GM12878 (cell line): Measurements from ENCODE around the gene ANKRD44. TPM values are rescaled to one million over a fixed set of nuclear protein-coding genes. Genes with fewer than 3 reads are reported as not detected.

Source experiments
- ATAC-seq: fragments of 200-7000 bp; cut with Tn5 transposase; 3 replicates; pipeline ENCODE4 v1.9.1; 2020; ENCODE audit warnings: mild to moderate bottlenecking, moderate library complexity
- BruUV-seq: library from RNA; stranded (reverse); fragments of 400-500 nt; replicated peaks from 2 replicates; lab custom pipeline; 2021; lab: Mats Ljungman, UMichigan
- CTCF ChIA-PET: fragments of 300-600 bp; sonication (Branson Sonifier 250); formaldehyde crosslinking; extraction: SDS; loops from one replicate; lab custom pipeline; 2021; ENCODE audit warnings: inconsistent platforms; lab: Yijun Ruan, JAX
- POLR2A ChIA-PET: fragments of 350-600 bp; formaldehyde crosslinking; extraction: SDS; loops from one replicate; lab custom pipeline; 2021; ENCODE audit warnings: inconsistent platforms; lab: Charles Lee
- RAD21 ChIA-PET: fragments of 300-600 bp; sonication (Branson Sonifier 250); formaldehyde crosslinking; loops from one replicate; lab custom pipeline; 2023; ENCODE audit warnings: antibody characterized with exemption; ENCODE audit not compliant: unreplicated experiment; lab: Charles Lee
- SMC1A ChIA-PET: fragments of 300-600 bp; sonication (Branson Sonifier 250); formaldehyde crosslinking; loops from one replicate; lab custom pipeline; 2023; ENCODE audit not compliant: unreplicated experiment, uncharacterized antibody; lab: Charles Lee
- DNase-seq: peaks from one replicate; pipeline ENCODE4 v3.0.0-alpha.2; 2011; ENCODE audit warnings: low read depth, low spot score
- FAIRE-seq: peaks from 3 replicates; lab custom pipeline; 2011; peaks lifted over from hg19 to GRCh38; lab: Jason Lieb, UNC
- H2AFZ ChIP-seq: 2 replicates; pipeline ENCODE4 v1.6.0; 2011; ENCODE audit warnings: low read depth, low read length, control low read depth; ENCODE audit not compliant: control insufficient read depth
- H3K27ac ChIP-seq: 2 replicates; pipeline ENCODE4 v1.5.1; 2011; ENCODE audit warnings: control low read depth; ENCODE audit not compliant: control insufficient read depth, insufficient read depth
- H3K27me3 ChIP-seq, 2 experiments: replicated peaks in 1 of 2; 2 replicates each; pipeline versions ENCODE4 v1.6.0 to v1.6.1; 2011; ENCODE audit warnings: low read length in 1 of 2; ENCODE audit not compliant: control insufficient read depth in 2 of 2, insufficient read depth in 2 of 2
- H3K36me3 ChIP-seq, 2 experiments: 2 replicates each; pipeline ENCODE4 v1.5.1; 2011; ENCODE audit warnings: low read length in 1 of 2; ENCODE audit not compliant: control insufficient read depth in 2 of 2, insufficient read depth in 2 of 2
- H3K4me1 ChIP-seq: 2 replicates; pipeline ENCODE4 v1.6.1; 2011; ENCODE audit warnings: mild to moderate bottlenecking, low read length, moderate library complexity, mixed read lengths; ENCODE audit not compliant: control insufficient read depth, insufficient read depth
- H3K4me2 ChIP-seq: 2 replicates; pipeline ENCODE4 v1.6.0; 2011; ENCODE audit warnings: control low read depth; ENCODE audit not compliant: control insufficient read depth, insufficient read depth
- H3K4me3 ChIP-seq: fragments of 200-600 bp; sonication (generic); 2 replicates; pipeline ENCODE4 v1.5.1; 2016
- H3K79me2 ChIP-seq: 2 replicates; pipeline ENCODE4 v1.6.0; 2011; ENCODE audit warnings: low read length; ENCODE audit not compliant: control insufficient read depth, insufficient read depth
- H3K9ac ChIP-seq: 2 replicates; pipeline ENCODE4 v1.8.0; 2011; ENCODE audit warnings: low read length, control low read depth, mixed read lengths; ENCODE audit not compliant: control insufficient read depth, insufficient read depth
- H3K9me3 ChIP-seq: replicated peaks from 3 replicates; pipeline ENCODE4 v1.5.1; 2011; ENCODE audit warnings: mild to moderate bottlenecking, low read length; ENCODE audit not compliant: control insufficient read depth, insufficient read depth
- H4K20me1 ChIP-seq: 2 replicates; pipeline ENCODE4 v1.6.0; 2011; ENCODE audit not compliant: control insufficient read depth, insufficient read depth
- ASH2L ChIP-seq: fragments of 300-600, 200-600 bp; sonication (generic); IDR thresholded peaks from 2 replicates; pipeline ENCODE4 v1.6.1; 2017; ENCODE audit warnings: low read depth, mild to moderate bottlenecking, borderline replicate concordance
- ATF2 ChIP-seq: IDR thresholded peaks from 2 replicates; pipeline ENCODE4 v1.6.1; 2012; ENCODE audit warnings: low read length, inconsistent platforms
- BCL11A ChIP-seq: IDR thresholded peaks from 2 replicates; pipeline ENCODE4 v1.6.1; 2011; ENCODE audit warnings: low read depth, low read length
- CREB1 ChIP-seq: IDR thresholded peaks from 2 replicates; pipeline ENCODE4 v1.6.1; 2012; ENCODE audit warnings: low read depth, mild to moderate bottlenecking, inconsistent platforms
- NFIC ChIP-seq: IDR thresholded peaks from 2 replicates; pipeline ENCODE4 v1.6.1; 2012; ENCODE audit warnings: low read depth, mild to moderate bottlenecking, inconsistent platforms, low read length, moderate library complexity
- PAX5 ChIP-seq: IDR thresholded peaks from 2 replicates; pipeline ENCODE4 v1.6.1; 2011; ENCODE audit warnings: low read depth, low read length, borderline replicate concordance
- PKNOX1 ChIP-seq: fragments of 450-650 bp; IDR thresholded peaks from 2 replicates; pipeline ENCODE4 v1.6.1; 2016; ENCODE audit warnings: mild to moderate bottlenecking
- RELB ChIP-seq: fragments of 450-650 bp; IDR thresholded peaks from 2 replicates; pipeline ENCODE4 v1.6.1; 2017; ENCODE audit warnings: low read depth, mild to moderate bottlenecking, moderate library complexity
- RUNX3 ChIP-seq: IDR thresholded peaks from 2 replicates; pipeline ENCODE4 v1.6.1; 2012; ENCODE audit warnings: low read length, inconsistent platforms
- SKIL ChIP-seq: fragments of 450-650 bp; IDR thresholded peaks from 2 replicates; pipeline ENCODE4 v1.6.1; 2017; ENCODE audit warnings: mild to moderate bottlenecking, low read depth, inconsistent platforms; ENCODE audit not compliant: poor library complexity, severe bottlenecking
- STAT1 ChIP-seq: fragments of 450-650 bp; conservative IDR thresholded peaks from 2 replicates; pipeline ENCODE4 v1.6.1; 2014; ENCODE audit warnings: antibody characterized with exemption, mild to moderate bottlenecking
- USF2 ChIP-seq: IDR thresholded peaks from 2 replicates; pipeline ENCODE4 v1.6.1; 2011; ENCODE audit warnings: low read depth, low read length, improper control_type of control experiment, borderline replicate concordance
- YY1 ChIP-seq: IDR thresholded peaks from 2 replicates; pipeline ENCODE4 v1.6.1; 2011; ENCODE audit warnings: low read depth, mild to moderate bottlenecking, low read length
- WGBS: methylation state at CpG from one replicate; pipeline ENCODE4 v1.1.6; 2016; ENCODE audit warnings: low lambda C conversion rate; ENCODE audit not compliant: insufficient replicate concordance, insufficient coverage; ENCODE audit errors: missing lambda C conversion rate; 5-methylcytosine and 5-hydroxymethylcytosine counted together
- in situ Hi-C: fragments of 300-500 bp; cut with MboI; formaldehyde crosslinking; loops from 9 replicates; pipeline ENCODE4 v1.14.3; 2018; ENCODE audit warnings: mixed read lengths
- intact Hi-C: fragments of 100-400 bp; cut with micrococcal nuclease; formaldehyde crosslinking; loops from one replicate; pipeline ENCODE4 v1.14.2; 2022; ENCODE audit not compliant: unreplicated experiment
- polyA plus RNA-seq, 11 experiments: library from polyadenylated mRNA; depleted of rRNA in 4 of 11; unstranded in 6 of 11; stranded (reverse) in 5 of 11; fragments of >200 nt; fragmentation: Nextera tagmentation in 4 of 11; fragmentation: Illumina TruSeq in 1 of 11; extraction: Ambion mirVana in 4 of 11; extraction: Trizol in 1 of 11; gene quantifications; 1 replicate in 1 of 11; 2 replicates in 10 of 11; pipeline versions ENCODE4 v1.2.1 to v1.2.3, GENCODE V29; 2011 to 2016; ENCODE audit warnings: inconsistent platforms in 2 of 11, missing spikeins in 2 of 11, low read depth in 1 of 11
- total RNA-seq, 4 experiments: library from RNA; depleted of rRNA in 3 of 4; stranded (reverse); fragments of >200 nt in 3 of 4; fragmentation: Illumina TruSeq in 1 of 4; extraction: Trizol in 1 of 4; gene quantifications; 2 replicates each; pipeline versions ENCODE4 v1.2.1 to v1.2.3, GENCODE V29; 2013 to 2021

The ANKRD44 gene
- total and polyA plus RNA-seq, 10 of the 15 experiments (the other 5 are each of a cell fraction or from before 2014, with no cell fraction given), result 19.1 to 99.1 (median 59.6) TPM

GRCh38 chr2:197195518-197195917, 115.1 kb downstream of the ANKRD44 start (continued):
- TF ChIP-seq NFIC, result no peak

GRCh38 chr2:197191940-197192322, 118.6 kb downstream of the ANKRD44 start:
- RAD21 ChIA-PET, result interaction anchor here (0.8 to 4.2 kb wide), 22 partner anchors 9 to 186 kb away, joined by 3 to 107 read pairs (median 4); partner anchors contain the start of gene ANKRD44
- Histone ChIP-seq H3K27me3 (no peaks in the 10 kb centered on the region), H3K4me3 (no peak overlapping the region), H4K20me1 (no peaks in the 10 kb centered on the region), H3K36me3 (no peaks in the 10 kb centered on the region), H3K9ac (no peak overlapping the region), H2AFZ (no peak overlapping the region), H3K27ac (0 out of 2 replicates have a peak overlapping the region, but pooled peaks have one; percentile 17), H3K4me2 (peak overlapping the region; percentile 2; the same call in 1 of the 2 replicates), H3K79me2 (peaks cover 86% of the 10 kb centered on the region), H3K4me1 (peaks cover 21% of the 10 kb centered on the region), H3K9me3 (no peaks in the 10 kb centered on the region)
- POLR2A ChIA-PET, result interaction anchor here (1.3 to 4.2 kb wide), 5 partner anchors 10 to 135 kb away, joined by 3 to 30 read pairs (median 6); partner anchors contain the start of gene ANKRD44
- in situ Hi-C loops (loop anchor here (5.0 kb wide), 2 partner anchors 120 to 190 kb away; partner anchors contain the start of gene ANKRD44), intact Hi-C loops (loop anchor here (1.0 to 2.0 kb wide), 3 partner anchors 47 to 186 kb away; no protein-coding TSS in a partner anchor)
- BruUV-seq, result no TSS peak
- FAIRE-seq (no peak), ATAC-seq (peak; percentile 88), DNase-seq (no peak)
- SMC1A ChIA-PET, result interaction anchor here (0.7 to 4.2 kb wide), 42 partner anchors 9 to 192 kb away, joined by 3 to 125 read pairs (median 6); partner anchors contain the start of gene ANKRD44
- whole genome bisulfite sequencing, result 0% methylated on average over 2 of the region's 2 CpGs
- CTCF ChIA-PET, result interaction anchor here (0.7 to 4.2 kb wide), 31 partner anchors 9 to 268 kb away, joined by 3 to 128 read pairs (median 6); partner anchors contain the start of gene ANKRD44
- no peak for TF ChIP-seq ASH2L
- TF ChIP-seq RUNX3, result peak; percentile 76
- TF ChIP-seq ATF2, result peak; percentile 64; the same call in 1 of the 2 replicates
- TF ChIP-seq SKIL, result no peak
- TF ChIP-seq STAT1, result no peak
- no peak for TF ChIP-seq USF2
- TF ChIP-seq PAX5, result no peak
- peak; percentile 62 for TF ChIP-seq CREB1
- peak; percentile 61; the same call in 1 of the 2 replicates for TF ChIP-seq PKNOX1
- 0 out of 2 replicates have a peak, but pooled peaks have one; percentile 24 for TF ChIP-seq BCL11A
- peak; percentile 80 for TF ChIP-seq YY1
- TF ChIP-seq RELB, result 0 out of 2 replicates have a peak, but pooled peaks have one; percentile 29
- peak; percentile 63; the same call in 1 of the 2 replicates for TF ChIP-seq NFIC
